ENCODE data around the gene KEAP1.
"Not testable (repeated sequence)": the region's sequence is repeated elsewhere in the genome, so short reads cannot be mapped to it uniquely, and the experiment has no call there.

KEAP1 gene

DNA sequence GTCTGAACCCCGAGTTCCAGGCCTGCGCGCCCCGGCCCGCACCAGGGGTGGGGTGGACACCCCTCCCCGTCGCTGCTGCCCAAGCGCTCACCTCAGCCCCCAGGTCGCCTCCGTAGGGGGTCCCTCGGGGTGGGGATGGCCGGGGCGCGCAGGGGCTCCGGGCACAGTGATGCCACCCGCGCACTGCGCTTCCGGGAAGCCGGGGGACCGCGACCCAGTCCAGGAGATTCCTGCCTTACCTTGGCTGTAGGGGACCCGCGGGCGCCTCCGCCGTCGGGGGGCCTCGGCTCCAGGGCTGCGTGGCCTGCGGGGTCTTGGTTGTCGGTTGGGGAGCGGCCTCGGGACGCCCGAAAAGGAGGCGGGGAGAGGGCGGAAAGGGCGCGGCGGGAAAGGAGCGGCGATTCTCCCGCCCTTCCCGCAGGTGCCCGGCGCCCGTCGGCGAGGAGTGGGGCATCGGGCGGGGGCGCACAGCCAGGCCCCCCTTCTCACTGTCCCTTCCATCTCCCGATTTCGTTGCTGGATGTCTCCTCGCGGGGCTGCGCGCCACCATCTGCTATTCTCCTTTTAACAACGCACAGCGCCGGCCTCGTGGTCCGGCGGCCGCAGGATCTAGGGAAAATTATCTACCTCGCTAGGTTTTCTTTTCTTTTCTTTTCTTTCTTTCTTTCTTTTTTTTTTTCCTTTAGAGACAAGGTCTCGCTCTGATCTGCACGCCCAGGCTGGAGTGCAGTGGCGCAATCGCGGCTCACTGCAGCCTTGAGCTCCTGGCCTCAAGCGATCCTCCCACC lies at the start of gene KEAP1:
Gene KEAP1, minus strand, starts transcription at position 355 of the 788 bp plus-strand sequence. CDS start 3,323 bp downstream, outside the sequence.
- peak in 1 of 2 experiments; percentile 52 for DNase-seq

DNA sequence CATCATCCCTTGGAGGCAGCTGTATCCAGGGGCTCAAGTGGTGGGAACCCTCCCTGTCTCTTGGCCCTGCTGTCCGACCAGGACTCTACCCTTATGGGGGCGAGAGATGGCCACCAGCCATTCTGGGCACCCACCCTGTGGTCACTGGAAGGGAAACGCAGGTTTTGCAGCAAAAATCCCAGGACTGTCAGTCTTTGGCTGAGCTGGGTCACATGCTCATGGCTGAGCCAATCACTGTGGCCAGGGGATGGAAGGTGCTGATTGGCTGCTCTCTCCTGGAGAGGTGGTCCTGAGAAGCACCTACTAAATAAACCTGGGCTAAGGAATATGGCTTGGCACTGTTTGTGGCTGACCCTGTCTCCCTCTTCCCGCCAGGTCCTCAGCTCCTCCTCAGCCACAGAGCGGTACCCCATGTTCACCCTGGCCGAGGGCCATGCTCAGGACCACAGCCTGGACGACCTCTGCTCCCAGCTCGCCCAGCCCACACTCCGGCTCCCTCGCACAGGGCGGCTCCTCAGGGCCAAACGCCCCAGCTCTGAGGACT lies 49.4 kb upstream of the KEAP1 start:
- DNase-seq, result no peak

DNA sequence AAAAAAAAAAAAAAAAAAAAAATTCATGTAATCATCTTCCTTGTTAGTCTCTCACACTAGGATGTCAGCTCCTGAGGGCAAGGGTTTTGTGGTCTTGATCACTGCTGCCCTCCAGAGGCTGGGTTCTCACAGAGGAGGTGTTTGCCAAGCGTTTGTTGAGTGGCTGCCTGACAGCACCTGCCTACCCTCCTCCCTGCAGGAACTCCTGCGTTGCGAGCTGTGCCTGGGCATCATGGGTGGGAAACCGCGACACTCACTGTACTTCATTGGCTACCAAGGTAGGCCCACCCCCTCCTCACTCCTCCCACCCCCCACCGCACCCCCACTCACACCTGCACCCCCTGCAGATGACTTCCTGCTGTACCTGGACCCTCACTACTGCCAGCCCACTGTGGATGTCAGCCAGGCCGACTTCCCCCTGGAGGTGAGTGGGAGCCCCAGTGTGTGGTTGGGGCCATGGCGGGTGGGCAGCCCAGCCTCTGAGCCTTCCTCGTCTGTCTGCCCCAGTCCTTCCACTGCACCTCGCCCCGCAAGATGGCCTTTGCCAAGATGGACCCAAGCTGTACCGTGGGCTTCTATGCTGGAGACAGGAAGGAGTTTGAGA lies 48.6 kb upstream of the KEAP1 start:
- peak in 1 of 2 experiments; percentile 32 for DNase-seq

DNA sequence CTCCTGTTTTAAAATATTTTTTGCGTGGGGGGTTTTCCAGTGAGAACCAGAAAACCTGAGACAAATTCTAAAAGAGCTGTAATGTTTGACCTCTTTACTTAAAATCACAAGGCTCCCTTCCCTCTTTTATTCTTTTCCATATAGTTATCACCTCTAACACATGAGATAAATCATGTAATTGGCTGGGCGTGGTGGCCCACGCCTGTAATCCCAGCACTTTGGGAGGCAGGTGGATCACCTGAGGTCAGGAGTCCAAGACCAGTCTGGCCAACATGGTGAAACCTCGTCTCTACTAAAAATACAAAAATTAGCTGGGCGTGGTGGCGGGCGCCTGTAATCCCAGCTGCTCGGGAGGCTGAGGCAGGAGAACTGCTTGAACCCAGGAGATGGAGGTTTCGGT lies 47.9 kb upstream of the KEAP1 start:
- not testable (repeated sequence) for DNase-seq

DNA sequence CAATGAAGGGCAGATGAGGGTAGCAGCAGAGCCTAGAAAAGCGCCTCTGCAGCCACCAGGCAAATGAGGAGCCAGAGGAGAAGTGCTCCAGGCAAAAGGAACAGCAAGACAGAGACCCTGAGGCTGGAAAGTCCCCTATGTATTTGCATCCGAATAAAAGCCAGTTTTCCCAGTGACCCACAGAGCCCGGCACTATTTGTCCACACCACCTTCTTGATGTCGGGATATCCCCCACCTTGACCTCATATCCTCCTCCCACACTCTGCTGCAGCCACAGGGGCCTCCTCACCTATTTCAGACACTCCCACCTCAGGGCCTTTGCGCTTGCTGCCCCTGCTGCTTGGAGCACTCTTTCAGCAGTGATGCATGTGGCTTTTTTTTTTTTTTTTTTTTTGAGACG lies 47.2 kb upstream of the KEAP1 start:
- DNase-seq, result no peak

DNA sequence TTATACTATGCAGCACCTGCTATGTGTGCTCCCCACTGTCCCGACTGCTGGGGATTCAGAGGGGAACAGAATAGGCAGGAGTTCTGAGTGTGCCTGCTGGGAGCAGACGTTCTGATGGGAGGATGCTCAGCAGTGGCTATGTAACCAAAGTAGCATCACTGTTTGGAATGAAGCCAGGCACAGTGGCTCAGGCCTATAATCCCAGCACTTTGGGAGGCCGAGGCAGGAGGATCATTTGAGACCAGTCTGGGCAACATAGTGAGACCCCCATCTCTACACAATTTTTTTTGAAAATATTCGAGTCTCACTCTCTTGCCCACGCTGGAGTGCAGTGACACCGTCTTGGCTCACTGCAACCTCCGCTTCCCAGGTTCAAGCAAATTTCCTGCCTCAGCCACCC lies 46.6 kb upstream of the KEAP1 start:
- no peak for DNase-seq

DNA sequence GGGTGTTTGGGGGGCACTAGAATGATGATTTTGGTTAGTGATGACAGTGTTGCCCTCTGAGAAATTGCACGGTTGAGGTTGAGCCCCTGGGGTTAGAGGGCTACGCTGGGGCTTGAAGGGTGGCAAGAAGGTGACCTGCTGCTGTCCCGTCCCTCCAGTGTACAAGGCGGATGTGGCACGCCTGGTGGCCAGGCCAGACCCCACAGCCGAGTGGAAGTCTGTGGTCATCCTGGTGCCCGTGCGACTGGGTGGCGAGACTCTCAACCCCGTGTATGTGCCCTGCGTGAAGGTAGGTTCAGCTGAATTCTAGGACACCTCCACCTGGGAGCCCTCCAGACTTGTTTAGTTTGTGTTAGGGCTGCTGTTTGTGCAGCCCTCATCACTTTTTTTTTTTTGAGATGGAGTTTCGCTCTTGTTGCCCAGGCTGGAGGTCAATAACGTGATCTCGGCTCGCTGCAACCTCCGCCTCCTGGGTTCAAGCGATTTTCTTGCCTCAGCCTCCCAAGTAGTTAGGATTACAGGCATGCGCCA lies 45.7 kb upstream of the KEAP1 start:
- DNase-seq, result no peak

DNA sequence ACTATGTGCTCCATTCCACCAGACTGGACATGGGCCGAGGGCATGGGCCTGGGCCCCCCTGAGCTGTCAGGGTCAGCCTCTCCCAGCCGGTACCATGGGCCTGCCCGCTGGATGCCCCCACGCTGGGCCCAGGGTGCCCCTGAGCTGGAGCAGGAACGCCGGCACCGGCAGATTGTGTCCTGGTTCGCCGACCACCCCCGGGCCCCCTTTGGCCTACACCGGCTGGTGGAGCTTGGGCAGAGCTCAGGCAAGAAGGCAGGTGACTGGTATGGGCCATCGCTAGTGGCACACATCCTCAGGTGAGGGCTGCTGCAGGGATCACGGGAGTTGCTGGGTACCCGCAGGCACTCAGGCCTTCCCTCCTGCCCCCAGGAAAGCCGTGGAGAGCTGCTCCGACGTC lies 43.7 kb upstream of the KEAP1 start:
- no peak for DNase-seq

DNA sequence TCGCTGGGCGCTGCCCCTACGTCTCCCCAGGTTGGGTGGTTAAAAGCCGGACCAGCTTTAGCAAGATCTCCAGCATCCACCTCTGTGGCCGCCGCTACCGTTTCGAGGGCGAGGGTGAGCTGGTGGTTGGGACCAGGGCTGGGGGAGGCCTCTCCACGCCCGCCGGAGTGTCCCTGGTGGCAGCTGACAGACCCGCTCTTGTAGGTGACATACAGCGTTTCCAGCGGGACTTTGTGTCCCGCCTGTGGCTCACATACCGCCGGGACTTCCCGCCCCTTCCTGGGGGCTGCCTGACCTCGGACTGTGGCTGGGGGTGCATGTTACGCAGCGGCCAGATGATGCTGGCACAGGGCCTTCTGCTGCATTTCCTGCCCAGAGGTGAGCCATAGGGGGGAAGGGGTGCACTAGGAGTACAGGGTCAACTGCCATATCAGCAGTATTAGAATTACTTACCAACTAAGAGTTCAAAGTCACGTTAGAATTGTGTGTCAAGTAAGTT lies 41.6 kb upstream of the KEAP1 start:
- no peak for DNase-seq

DNA sequence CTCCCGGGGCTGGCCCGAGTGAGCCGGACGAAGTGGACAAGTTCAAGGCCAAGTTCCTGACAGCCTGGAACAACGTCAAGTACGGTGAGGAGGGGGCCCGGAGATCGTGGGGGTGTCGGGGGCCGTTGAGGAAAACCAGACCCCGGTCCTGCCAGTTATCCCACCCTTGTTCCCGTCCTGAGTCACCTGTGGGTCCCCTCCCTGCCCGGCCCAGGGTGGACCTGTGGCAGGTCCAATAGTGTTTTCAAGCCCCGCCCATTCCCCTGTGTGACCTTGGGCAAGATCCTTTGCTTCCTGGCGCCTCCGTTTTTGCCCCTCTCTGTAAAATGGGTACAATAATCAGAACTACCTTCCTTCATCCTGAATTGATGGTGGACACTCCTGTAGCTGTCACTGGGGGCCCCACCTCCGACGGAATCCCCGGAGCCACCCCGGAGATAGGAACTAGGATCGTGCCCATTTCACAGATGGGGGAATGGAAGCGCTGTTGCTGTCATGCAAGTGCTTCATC lies 41.1 kb upstream of the KEAP1 start:
- DNase-seq, result peak in 1 of 2 experiments; percentile 25

DNA sequence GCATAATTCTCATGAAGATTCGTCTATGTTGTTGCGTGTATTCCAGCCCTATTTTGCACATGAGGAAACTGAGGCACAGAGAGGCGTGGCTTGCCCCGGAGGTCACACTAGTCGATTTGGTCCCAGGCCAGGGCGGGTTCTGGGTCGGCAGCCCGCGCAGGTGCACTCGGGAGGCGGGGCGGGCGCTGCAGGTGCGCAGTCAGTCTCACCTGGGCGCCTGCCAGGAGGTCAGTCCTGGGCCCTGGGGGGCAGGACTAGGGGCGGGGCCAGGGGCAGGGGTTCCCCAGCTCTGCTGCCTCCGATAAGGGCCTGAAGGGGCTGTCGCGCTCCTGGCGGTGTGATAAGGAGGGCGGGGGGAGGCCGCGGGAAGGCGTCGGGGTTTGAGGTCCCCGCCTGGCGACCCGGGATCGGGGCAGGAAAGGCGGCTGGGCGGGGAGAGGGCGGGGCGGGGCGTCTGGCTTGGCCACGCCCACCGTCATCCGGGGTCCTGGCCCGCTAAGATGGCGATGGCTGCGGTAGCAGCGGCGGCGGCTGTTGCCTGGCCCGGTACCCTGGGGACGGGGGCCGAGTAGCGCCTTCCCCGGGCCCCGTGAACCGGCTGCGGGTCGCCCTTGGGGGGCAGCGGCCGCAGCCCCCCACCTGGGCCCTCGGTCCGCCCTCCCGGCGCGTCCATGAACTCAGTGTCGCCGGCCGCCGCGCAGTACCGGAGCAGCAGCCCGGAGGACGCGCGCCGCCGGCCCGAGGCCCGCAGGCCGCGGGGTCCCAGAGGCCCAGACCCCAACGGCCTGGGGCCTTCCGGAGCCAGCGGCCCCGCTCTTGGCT lies 40.5 kb upstream of the KEAP1 start, which contains the start of gene ATG4D:
Gene ATG4D, plus strand, starts transcription at position 485 of the 822 bp plus-strand sequence. Its CDS starts 187 bp downstream, at position 672.
- peak in 1 of 2 experiments; percentile 32 for DNase-seq

DNA sequence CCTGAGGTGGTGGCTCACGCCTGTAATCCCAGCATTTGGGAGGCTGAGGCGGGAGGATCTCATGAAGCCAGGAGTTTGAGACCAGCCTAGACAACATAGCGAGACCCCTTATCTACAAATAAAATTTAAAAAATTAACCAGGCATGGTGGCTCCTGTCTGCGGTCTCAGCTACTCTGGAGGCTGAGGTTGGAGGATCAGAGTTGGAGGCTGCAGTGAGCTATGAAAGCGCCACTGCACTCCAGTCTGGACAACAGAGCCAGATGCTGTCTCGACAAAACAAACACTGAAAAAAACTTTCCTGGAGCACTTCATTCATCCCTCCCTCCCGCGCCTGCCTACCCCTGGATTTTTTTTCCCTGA lies 39.9 kb upstream of the KEAP1 start:
- DNase-seq, result no peak

DNA sequence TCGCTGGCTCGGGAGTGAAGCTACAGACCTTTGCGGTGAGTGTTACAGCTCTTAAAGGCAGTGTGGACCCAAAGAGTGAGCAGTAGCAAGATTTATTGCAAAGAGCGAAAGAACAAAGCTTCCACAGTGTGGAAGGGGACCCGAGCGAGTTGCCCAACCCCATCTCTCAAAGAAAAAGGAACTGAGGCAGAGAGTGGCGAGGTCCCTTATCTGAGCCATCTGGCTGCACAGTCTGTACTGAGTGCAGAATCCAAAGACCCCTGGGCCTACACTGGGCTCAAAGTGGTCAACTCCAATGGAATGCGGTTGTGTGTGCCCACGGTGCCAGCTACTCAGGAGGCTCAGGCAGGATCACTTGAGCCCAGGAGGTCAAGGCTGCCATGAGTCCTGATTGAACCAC lies 35.9 kb upstream of the KEAP1 start:
- not testable (repeated sequence) for DNase-seq

DNA sequence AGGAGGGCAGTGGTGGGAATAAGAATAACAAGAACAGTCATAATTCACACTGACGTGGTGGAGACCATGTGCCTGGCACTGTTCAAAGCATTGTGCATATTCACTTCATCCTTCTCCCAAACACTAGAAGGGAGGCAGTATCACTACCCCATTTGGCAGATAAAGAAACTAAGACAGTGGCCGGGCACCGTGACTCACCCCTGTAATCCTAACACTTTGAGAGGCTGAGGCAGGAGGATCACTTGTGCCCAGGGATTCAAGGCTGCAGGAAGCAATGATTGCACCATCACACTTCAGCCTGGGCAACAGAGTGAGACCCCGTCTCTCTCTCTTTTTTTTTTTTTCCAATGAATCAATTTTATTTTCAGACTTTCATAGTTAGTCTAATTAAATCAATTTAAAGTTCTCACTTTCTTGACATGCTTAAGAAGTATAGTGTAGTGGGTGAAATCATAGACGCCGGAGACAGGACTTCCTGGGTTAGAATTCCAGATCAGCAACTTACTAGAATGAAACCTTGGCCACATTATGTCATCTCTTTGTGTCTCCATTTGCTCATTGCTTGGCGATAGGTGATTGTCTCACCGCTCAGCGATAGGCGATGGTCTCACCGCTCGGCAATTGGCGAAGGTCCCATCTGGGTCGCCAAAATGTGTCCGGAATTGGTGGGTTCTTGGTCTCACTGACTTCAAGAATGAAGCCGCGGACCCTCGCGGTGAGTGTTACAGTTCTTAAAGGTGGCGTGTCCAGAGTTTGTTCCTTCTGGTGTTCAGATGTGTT lies 35.2 kb upstream of the KEAP1 start:
- no peak for DNase-seq

DNA sequence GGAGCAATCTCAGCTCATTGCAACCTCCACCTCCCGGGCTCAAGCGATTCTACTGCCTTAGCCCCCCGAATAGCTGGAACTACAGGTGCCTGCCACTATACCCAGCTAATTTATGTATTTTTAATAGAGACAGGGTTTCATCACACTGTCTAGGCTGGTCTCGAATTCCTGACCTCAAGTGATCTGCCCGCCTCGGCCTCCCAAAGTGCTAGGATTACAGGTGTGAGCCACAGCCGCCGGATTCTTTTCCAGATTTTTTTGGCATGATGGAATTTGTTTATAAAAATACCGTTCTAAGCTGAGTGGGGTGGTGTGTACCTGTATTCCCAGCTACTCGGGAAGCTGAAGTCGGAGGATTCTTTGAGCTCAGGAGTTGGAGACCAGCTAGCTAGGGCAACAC lies 34.5 kb upstream of the KEAP1 start:
- DNase-seq, result no peak

DNA sequence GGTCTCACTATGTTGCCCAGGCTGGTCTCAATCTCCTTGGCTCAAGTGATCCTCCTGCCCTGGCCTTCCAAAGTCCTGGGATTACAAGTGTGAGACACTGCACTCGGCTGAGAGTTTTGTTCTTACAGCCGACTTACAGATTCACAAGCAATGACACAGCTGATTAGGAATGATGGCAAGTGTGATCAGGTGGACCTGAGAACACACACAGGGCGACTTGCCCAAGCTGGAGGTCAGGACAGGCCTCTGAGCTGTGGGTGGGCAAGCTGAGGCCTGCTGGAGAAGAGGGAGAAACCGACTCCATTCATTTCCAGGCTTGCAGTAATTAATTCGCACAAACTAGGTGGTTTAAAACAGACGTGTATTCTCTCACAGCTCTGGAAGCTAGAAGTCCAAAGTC lies 32.5 kb upstream of the KEAP1 start:
- no peak for DNase-seq

DNA sequence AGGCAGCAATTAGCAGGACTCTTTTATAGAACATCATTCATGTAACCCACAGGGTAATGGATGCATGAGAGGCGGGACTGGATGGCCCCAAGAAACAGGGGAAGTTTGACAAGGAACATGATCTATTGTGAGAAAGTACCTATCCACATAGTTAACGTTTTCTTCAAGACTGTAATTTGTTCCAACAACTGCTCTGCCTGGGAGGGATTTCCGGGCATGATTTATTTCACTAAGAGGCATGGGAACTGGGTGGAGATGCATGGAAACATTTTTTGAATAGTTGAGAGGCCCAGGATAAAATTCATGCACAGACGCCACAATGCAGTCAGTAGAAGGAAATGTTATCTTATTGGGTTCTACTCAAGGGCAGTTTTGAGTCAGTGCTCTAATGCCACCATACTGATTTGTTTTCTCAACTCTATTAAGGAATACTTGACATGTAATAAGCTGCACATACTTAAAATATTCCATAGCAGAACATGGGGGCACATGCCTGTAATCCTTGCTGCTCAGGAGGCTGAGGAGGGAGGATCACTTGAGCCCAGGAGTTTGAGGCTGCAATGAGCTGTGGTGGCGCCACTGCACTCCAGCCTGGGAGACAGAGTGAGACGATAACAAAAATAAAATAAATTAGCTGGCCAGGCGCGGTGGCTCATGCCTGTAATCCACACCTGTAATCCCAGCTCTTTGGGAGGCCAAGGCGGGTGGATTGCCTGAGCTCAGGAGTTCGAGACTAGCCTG lies 30.7 kb upstream of the KEAP1 start:
- DNase-seq, result no peak

DNA sequence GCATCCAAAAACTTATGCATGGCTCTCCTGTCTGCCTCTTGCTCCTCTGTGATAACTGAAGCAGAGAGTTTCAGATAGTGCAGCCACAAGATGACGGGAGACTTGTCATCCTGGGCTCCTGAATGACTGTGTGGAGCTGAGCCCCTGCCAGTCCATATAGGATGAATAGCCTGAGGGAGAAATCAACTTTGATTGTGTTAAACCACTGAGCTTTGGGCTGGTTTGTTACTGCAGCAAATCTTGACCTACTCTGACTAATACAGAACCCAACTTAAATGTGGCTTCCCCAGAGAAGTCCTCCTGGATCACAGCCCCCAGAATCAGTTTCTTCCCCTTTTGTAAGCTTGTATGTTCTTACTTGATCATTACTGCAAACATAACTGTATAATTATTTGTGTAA lies 29.3 kb upstream of the KEAP1 start:
- no peak for DNase-seq

DNA sequence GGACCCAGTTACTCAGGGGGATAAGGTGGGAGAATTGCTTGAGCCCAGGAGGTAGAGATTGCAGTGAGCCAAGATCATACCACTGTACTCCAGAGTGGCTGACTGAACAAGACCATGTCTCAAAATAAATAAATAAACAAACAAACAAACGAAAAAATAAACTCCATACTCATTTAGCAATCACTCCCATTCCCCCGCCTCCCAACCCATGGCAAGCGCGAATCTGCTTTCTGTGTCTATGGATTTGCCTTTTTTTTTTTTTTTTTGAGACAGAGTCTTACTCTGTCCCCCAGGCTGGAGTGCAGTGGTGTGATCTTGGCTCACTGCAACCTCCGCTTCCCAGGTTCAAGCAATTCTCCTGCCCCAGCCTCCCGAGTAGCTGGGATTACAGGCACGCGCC lies 23.7 kb upstream of the KEAP1 start:
- not testable (repeated sequence) for DNase-seq

DNA sequence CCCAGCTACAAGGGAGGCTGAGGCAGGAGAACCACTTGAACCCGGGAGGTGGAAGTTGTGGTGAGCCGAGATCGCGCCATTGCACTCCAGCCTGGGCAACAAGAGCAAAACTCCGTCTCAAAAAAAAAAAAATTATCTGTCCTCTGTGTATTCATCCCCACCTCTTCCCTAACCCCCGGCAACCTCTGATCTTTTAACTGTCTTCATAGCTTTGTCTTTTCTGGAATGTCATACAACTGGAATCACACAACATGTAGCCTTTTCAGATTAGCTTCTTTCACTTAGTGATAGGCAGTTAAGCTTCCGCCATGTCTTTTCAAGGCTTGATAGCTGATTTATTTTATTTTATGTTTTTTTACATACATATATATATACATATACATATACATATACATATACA lies 22.5 kb upstream of the KEAP1 start:
- DNase-seq, result no peak

DNA sequence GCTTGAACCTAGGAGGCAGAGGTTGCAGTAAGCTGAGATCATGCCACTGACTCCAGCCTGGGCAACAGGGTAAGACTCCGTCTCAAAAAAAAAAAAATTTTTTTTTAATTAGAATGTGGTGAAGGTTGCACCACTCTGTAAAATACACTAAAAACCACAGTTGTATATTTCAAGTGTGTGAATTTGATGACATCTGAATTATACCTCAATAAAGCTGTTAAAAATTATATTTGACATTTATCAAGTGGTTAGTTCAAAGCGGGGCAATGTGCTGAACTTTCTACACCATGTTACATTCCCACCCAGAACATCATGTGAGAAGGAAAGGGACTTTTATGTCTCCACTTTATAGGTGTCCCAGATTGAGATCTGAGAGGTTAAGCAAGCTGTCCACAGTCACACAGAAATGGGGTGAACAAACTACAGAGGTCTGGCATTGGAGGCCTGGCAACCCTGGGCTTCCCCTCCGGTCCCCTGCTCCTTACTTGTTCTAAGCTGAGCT lies 20.0 kb upstream of the KEAP1 start:
- DNase-seq, result no peak
